Panc1 (cell line): ENCODE measurements around the gene FBRSL1. TPM values are rescaled to one million over a fixed set of nuclear protein-coding genes. Genes with fewer than 3 reads are reported as not detected.

Experiments used
- ATAC-seq: fragments of 200-7000 bp; cut with Tn5 transposase; 2 replicates; pipeline ENCODE4 v1.9.1; 2020; ENCODE audit warnings: mild to moderate bottlenecking, moderate library complexity
- BruUV-seq: library from RNA; stranded (reverse); fragments of 400-500 nt; replicated peaks from 2 replicates; lab custom pipeline; 2021; lab: Mats Ljungman, UMichigan
- CTCF ChIA-PET: fragments of 300-600 bp; sonication (Branson Sonifier 250); formaldehyde crosslinking; loops from one replicate; lab custom pipeline; 2022; ENCODE audit warnings: antibody characterized with exemption; lab: Charles Lee
- POLR2A ChIA-PET: fragments of 300-600 bp; sonication (Branson Sonifier 250); formaldehyde crosslinking; loops from one replicate; lab custom pipeline; 2022; ENCODE audit warnings: antibody characterized with exemption; lab: Charles Lee
- DNase-seq: peaks from one replicate; pipeline ENCODE4 v3.0.0-alpha.2; 2010; ENCODE audit warnings: low read depth, low spot score
- H3K27ac ChIP-seq: 2 replicates; pipeline ENCODE4 v1.5.1; 2011; ENCODE audit warnings: mild to moderate bottlenecking, low read length, inconsistent platforms
- H3K27me3 ChIP-seq: fragments of 200-500 bp; sonication (Bioruptor generic); 2 replicates; pipeline ENCODE4 v1.6.0; 2014; ENCODE audit warnings: low read length, inconsistent platforms; ENCODE audit not compliant: control insufficient read depth, insufficient read depth
- H3K36me3 ChIP-seq: fragments of 200-500 bp; sonication (Bioruptor generic); 2 replicates; pipeline ENCODE4 v1.5.1; 2014; ENCODE audit warnings: inconsistent platforms, mild to moderate bottlenecking, low read length, moderate library complexity; ENCODE audit not compliant: control insufficient read depth, insufficient read depth
- H3K4me1 ChIP-seq: 2 replicates; pipeline ENCODE4 v1.5.1; 2011; ENCODE audit warnings: inconsistent platforms, mild to moderate bottlenecking, low read length, moderate library complexity; ENCODE audit not compliant: control insufficient read depth, insufficient read depth
- H3K4me3 ChIP-seq, 2 experiments: 2 replicates each; pipeline ENCODE4 v1.5.1; 2011 to 2012; ENCODE audit warnings: low read depth in 2 of 2, low read length in 2 of 2, mild to moderate bottlenecking in 2 of 2, inconsistent platforms in 1 of 2, moderate library complexity in 1 of 2
- H3K9me3 ChIP-seq: fragments of 200-500 bp; sonication (Bioruptor generic); 2 replicates; pipeline ENCODE4 v1.5.1; 2014; ENCODE audit warnings: low read depth, mild to moderate bottlenecking, inconsistent platforms, low read length, moderate library complexity; ENCODE audit not compliant: control insufficient read depth, insufficient read depth
- CTCF ChIP-seq: fragments of 450-650 bp; IDR thresholded peaks from 2 replicates; pipeline ENCODE4 v1.5.1; 2017; ENCODE audit warnings: mild to moderate bottlenecking
- POLR2AphosphoS5 ChIP-seq: IDR thresholded peaks from 2 replicates; pipeline ENCODE4 v1.6.1; 2012; ENCODE audit warnings: mild to moderate bottlenecking, low read depth, low read length, moderate library complexity
- REST ChIP-seq, 2 experiments: IDR thresholded peaks; 2 replicates each; pipeline ENCODE4 v1.6.1; 2011 to 2012; ENCODE audit warnings: low read depth in 2 of 2, control low read depth in 1 of 2, low read length in 1 of 2, mild to moderate bottlenecking in 1 of 2, moderate library complexity in 1 of 2; ENCODE audit not compliant: insufficient read depth in 1 of 2
- SIN3A ChIP-seq: IDR thresholded peaks from 2 replicates; pipeline ENCODE4 v1.6.1; 2012; ENCODE audit warnings: low read depth, mild to moderate bottlenecking, low read length, moderate library complexity, borderline replicate concordance; ENCODE audit not compliant: insufficient read depth
- TCF7L2 ChIP-seq: IDR thresholded peaks from 2 replicates; pipeline ENCODE4 v1.6.1; 2011; ENCODE audit warnings: mild to moderate bottlenecking, low read depth, low read length, inconsistent platforms
- in situ Hi-C: cut with HindIII; loops from 2 replicates; pipeline ENCODE4 v1.10.0; 2016; ENCODE audit warnings: low sequenced_read_pairs, low pct_unique_long_range_greater_than_20kb
- intact Hi-C: fragments of 100-400 bp; cut with micrococcal nuclease; formaldehyde crosslinking; loops from one replicate; pipeline ENCODE4 v1.10.0; 2022; ENCODE audit not compliant: unreplicated experiment
- total RNA-seq: library from RNA; stranded (reverse); gene quantifications from one replicate; pipeline ENCODE4 v1.2.1, GENCODE V29; 2021; ENCODE audit not compliant: unreplicated experiment

FBRSL1 gene
- total RNA-seq, 1 experiment from 2014 or later: 104 TPM

- CTCF ChIA-PET: no interaction called here
- BruUV-seq: no TSS peak
- Histone ChIP-seq H3K27me3 (no peaks in the 10 kb centered on the region), H3K4me3 (no peak overlapping the region), H3K9me3 (no peaks in the 10 kb centered on the region), H3K27ac (no peak overlapping the region), H3K36me3 (no peaks in the 10 kb centered on the region), H3K4me1 (peaks cover 5% of the 10 kb centered on the region)
- ATAC-seq (no peak), DNase-seq (no peak)
- TF ChIP-seq TCF7L2 (no peak), SIN3A (no peak), POLR2AphosphoS5 (no peak), CTCF (no peak), REST (IDR thresholded peaks at IDR 0.05; ENCODE audit: insufficient read depth in 1 of 2, low read depth in 2 of 2, low read length in 1 of 2) (no peak)
- in situ Hi-C loops: no loop called here
- intact Hi-C loops: no loop called here
- POLR2A ChIA-PET: no interaction called here
Observed at GRCh38 chr12:132458846-132459641, 30.9 kb upstream of the FBRSL1 start.

GRCh38 chr12:132460571-132460970, 29.4 kb upstream of the FBRSL1 start:
- ATAC-seq: peak; percentile 62; the same call in 1 of the 2 replicates
- in situ Hi-C loops: no loop called here
- TF ChIP-seq SIN3A (no peak), POLR2AphosphoS5 (no peak), REST (IDR thresholded peaks at IDR 0.05; ENCODE audit: insufficient read depth in 1 of 2, low read depth in 2 of 2, low read length in 1 of 2) (no peak), TCF7L2 (no peak), CTCF (no peak; the same call in 1 of the 2 replicates)
- Histone ChIP-seq H3K27ac (no peak overlapping the region), H3K36me3 (no peaks in the 10 kb centered on the region), H3K27me3 (no peaks in the 10 kb centered on the region), H3K4me3 (no peak overlapping the region), H3K4me1 (peaks cover 10% of the 10 kb centered on the region), H3K9me3 (no peaks in the 10 kb centered on the region)
- CTCF ChIA-PET: no interaction called here
- POLR2A ChIA-PET: interaction anchor here (0.6 kb wide), 1 partner anchor 15 kb away, joined by 5 read pairs; no protein-coding TSS in a partner anchor
- intact Hi-C loops: no loop called here
- DNase-seq: no peak
- BruUV-seq: no TSS peak
